Esophagus squamous epithelium (tissue), 5 donors: ENCODE measurements around the gene LILRA6. TPM values are rescaled to one million over a fixed set of nuclear protein-coding genes. Genes with fewer than 3 reads are reported as not detected.
"Not testable (repeated sequence)": the region's sequence is repeated elsewhere in the genome, so short reads cannot be mapped to it uniquely, and the experiment has no call there.

ENCODE experiments used
- DNase-seq: peaks from one replicate; lab custom pipeline; 2025; lab: John Stamatoyannopoulos, UW
- H3K27ac ChIP-seq, 4 donors: fragments of 200-600 bp; sonication (generic); one replicate each; pipeline ENCODE4 v1.5.1; 2016 to 2019; ENCODE audit warnings: mild to moderate bottlenecking in 1 of 4
- H3K27me3 ChIP-seq, 4 donors: fragments of 200-600 bp; sonication (generic); 1 replicate in 3 of 4; 2 replicates in 1 of 4; pipeline versions ENCODE4 v1.5.1 to v1.6.0; 2017 to 2021; ENCODE audit warnings: antibody characterized with exemption in 1 of 4
- H3K36me3 ChIP-seq, 3 donors: fragments of 200-600 bp; sonication (generic); one replicate each; pipeline ENCODE4 v1.5.1; 2016 to 2019
- H3K4me1 ChIP-seq, 3 donors: fragments of 200-600 bp; sonication (generic); one replicate each; pipeline ENCODE4 v1.5.1; 2017 to 2019
- H3K4me3 ChIP-seq, 4 donors: fragments of 200-600 bp; sonication (generic); 1 replicate in 3 of 4; 2 replicates in 1 of 4; pipeline ENCODE4 v1.5.1; 2016 to 2019; ENCODE audit warnings: mild to moderate bottlenecking in 2 of 4, moderate library complexity in 1 of 4
- H3K9me3 ChIP-seq, 3 donors: fragments of 200-600 bp; sonication (generic); one replicate each; pipeline ENCODE4 v1.5.1; 2016 to 2019
- POLR2A ChIP-seq, 4 donors: fragments of 450-650 bp; IDR thresholded peaks; one replicate each; pipeline ENCODE4 v1.6.1; 2017; ENCODE audit warnings: antibody characterized with exemption in 4 of 4, mild to moderate bottlenecking in 4 of 4, moderate library complexity in 3 of 4
- WGBS, 2 donors: methylation state at CpG; one replicate each; pipeline ENCODE4 v1.1.5; 2018; 5-methylcytosine and 5-hydroxymethylcytosine counted together
- intact Hi-C: fragments of 100-400 bp; cut with DNase I; formaldehyde crosslinking; loops from one replicate; pipeline ENCODE4 v1.15.0; 2022
- total RNA-seq, 4 donors: library from RNA; depleted of rRNA; stranded (reverse); fragments of >200 nt; gene quantifications; one replicate each; pipeline ENCODE4 v1.1.0, GENCODE V29; 2016
- TF ChIP-seq, protein P1 (sequence below), 6 experiments: fragments of 450-650 bp in 4 of 6; fragments of 200-600 bp in 2 of 6; sonication (generic) in 2 of 6; IDR thresholded peaks; one replicate each; pipeline ENCODE4 v1.5.1; 2016 to 2019; ENCODE audit warnings: antibody characterized with exemption in 6 of 6, mild to moderate bottlenecking in 4 of 6, moderate library complexity in 4 of 6
- donor health status: DM: yes; HTN: yes; CAD: no.

The LILRA6 gene
- total RNA-seq, 4 donors from 2014 or later = 0.53 to 1.7 (median 0.95) TPM; not detected in 1

DNA sequence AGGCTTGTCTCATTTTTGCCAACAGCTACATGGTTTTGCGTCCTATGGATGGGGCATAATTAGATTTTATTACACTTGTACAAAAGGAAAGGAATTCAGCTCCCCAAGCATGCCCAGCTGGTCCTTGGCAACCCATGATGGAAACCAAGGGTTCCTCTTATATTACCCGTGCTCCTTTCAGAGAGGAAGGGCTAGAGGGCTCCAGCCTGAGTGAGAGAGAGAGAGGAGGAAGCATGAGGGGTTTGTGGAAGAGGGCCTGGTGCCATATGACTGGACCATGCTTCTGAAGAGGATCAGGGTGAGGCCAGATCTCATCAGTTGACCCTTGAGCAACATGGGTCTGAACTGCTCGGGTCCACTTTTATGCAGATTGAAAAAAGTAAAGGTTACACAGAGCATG is 45.5 kb downstream of the LILRA6 start:
- Histone ChIP-seq H3K27me3 (no peaks in the 10 kb centered on the region), H3K4me3 (no peak overlapping the region), H3K36me3 (peaks cover 0 to 46% (median 8%) of the 10 kb centered on the region in 3 donors), H3K4me1 (peaks cover 9 to 26% (median 18%) of the 10 kb centered on the region in 3 donors), H3K9me3 (no peaks in the 10 kb centered on the region), H3K27ac (no peak overlapping the region)
- intact Hi-C loops = no loop called here
- no peak for DNase-seq
- TF ChIP-seq, protein P1, sequence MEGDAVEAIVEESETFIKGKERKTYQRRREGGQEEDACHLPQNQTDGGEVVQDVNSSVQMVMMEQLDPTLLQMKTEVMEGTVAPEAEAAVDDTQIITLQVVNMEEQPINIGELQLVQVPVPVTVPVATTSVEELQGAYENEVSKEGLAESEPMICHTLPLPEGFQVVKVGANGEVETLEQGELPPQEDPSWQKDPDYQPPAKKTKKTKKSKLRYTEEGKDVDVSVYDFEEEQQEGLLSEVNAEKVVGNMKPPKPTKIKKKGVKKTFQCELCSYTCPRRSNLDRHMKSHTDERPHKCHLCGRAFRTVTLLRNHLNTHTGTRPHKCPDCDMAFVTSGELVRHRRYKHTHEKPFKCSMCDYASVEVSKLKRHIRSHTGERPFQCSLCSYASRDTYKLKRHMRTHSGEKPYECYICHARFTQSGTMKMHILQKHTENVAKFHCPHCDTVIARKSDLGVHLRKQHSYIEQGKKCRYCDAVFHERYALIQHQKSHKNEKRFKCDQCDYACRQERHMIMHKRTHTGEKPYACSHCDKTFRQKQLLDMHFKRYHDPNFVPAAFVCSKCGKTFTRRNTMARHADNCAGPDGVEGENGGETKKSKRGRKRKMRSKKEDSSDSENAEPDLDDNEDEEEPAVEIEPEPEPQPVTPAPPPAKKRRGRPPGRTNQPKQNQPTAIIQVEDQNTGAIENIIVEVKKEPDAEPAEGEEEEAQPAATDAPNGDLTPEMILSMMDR (IDR thresholded peaks at IDR 0.05) = no peak
- TF ChIP-seq POLR2A (IDR thresholded peaks at IDR 0.05) = no peak
- 56 to 64% methylated on average over 3 of the region's 3 CpGs for WGBS, 2 donors

- 70 to 87% methylated on average over 7 of the region's 7 CpGs for WGBS, 2 donors
- Histone ChIP-seq H3K4me1 (peaks cover 9 to 26% (median 18%) of the 10 kb centered on the region in 3 donors), H3K36me3 (peaks cover 0 to 42% (median 8%) of the 10 kb centered on the region in 3 donors), H3K9me3 (no peaks in the 10 kb centered on the region), H3K27ac (no peak overlapping the region), H3K4me3 (no peak overlapping the region), H3K27me3 (no peaks in the 10 kb centered on the region)
- TF ChIP-seq, protein P1 (IDR thresholded peaks at IDR 0.05) = no peak
- TF ChIP-seq POLR2A (IDR thresholded peaks at IDR 0.05) = no peak
- intact Hi-C loops = no loop called here
- DNase-seq = no peak
These were observed 46.1 kb downstream of the LILRA6 start for GRCh38 chr19:54196536-54196935.

DNA sequence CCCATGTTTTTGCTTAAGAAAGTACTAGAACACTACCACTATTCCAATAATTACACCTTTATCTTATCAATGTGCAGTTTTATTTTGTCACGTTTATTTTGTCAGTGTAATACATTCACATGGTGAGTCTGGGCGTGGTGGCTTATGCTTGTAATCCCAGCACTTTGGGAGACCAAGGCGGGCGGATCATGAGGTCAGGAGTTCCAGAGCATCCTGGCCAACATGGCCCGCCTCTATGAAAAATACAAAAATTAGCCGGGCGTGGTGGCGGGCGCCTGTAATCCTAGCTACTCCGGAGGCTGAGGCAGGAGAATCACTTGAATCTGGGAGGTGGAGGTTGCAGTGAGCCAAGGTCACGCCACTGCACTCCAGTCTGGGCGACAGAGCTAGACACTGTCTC is 48.1 kb downstream of the LILRA6 start:
- WGBS, 2 donors = 82 to 86% methylated on average over 9 to 12 of the region's 12 CpGs

GRCh38 chr19:54193011-54193410 is 49.6 kb downstream of the LILRA6 start:
- no peak for DNase-seq
- intact Hi-C loops = no loop called here

More for the DNA sequence above, 48.1 kb downstream of the LILRA6 start:
- H3K9me3 ChIP-seq, DNase-seq, H3K27me3 ChIP-seq, H3K4me3 ChIP-seq, H3K27ac ChIP-seq, intact Hi-C loops: not testable (repeated sequence)
- Histone ChIP-seq H3K4me1 (peaks cover 8 to 17% (median 12%) of the 10 kb centered on the region in 3 donors), H3K36me3 (peaks cover 0 to 38% (median 8%) of the 10 kb centered on the region in 3 donors)

GRCh38 chr19:54191811-54192453 is 50.7 kb downstream of the LILRA6 start:
- TF ChIP-seq, protein P1 (IDR thresholded peaks at IDR 0.05) = no peak
- no peak for TF ChIP-seq POLR2A (IDR thresholded peaks at IDR 0.05)
- Histone ChIP-seq H3K27me3 (no peaks in the 10 kb centered on the region), H3K9me3 (no peaks in the 10 kb centered on the region), H3K4me1 (peaks cover 16 to 38% (median 22%) of the 10 kb centered on the region in 3 donors), H3K27ac (peak overlapping the region; percentile 90 to 99 (median 97)), H3K36me3 (peaks cover 0 to 44% (median 8%) of the 10 kb centered on the region in 3 donors), H3K4me3 (peak overlapping the region; percentile 75 to 95 (median 87))
- intact Hi-C loops = no loop called here
- DNase-seq = no peak
- WGBS, 2 donors = 61 to 65% methylated on average over 18 to 19 of the region's 19 CpGs

More at GRCh38 chr19:54193011-54193410, 49.6 kb downstream of the LILRA6 start:
- Histone ChIP-seq H3K4me1 (peaks cover 16 to 28% (median 20%) of the 10 kb centered on the region in 3 donors), H3K27ac (no peak overlapping the region), H3K9me3 (no peaks in the 10 kb centered on the region), H3K4me3 (no peak overlapping the region), H3K27me3 (no peaks in the 10 kb centered on the region), H3K36me3 (peaks cover 0 to 38% (median 8%) of the 10 kb centered on the region in 3 donors)
- TF ChIP-seq POLR2A (IDR thresholded peaks at IDR 0.05) = no peak
- TF ChIP-seq, protein P1 (IDR thresholded peaks at IDR 0.05) = no peak
- WGBS, 2 donors = 84 to 94% methylated on average over 9 to 11 of the region's 11 CpGs
